Skeletal muscle tissue (tissue), 4 donors: ENCODE results near the gene EIF4G3. TPM values are rescaled to one million over a fixed set of nuclear protein-coding genes. Genes with fewer than 3 reads are reported as not detected.

Experiments used
- H3K27ac ChIP-seq: one replicate; pipeline ENCODE4 v1.7.0; 2013; ENCODE audit warnings: mild to moderate bottlenecking, low read depth, low read length, inconsistent platforms
- H3K27me3 ChIP-seq, 3 donors: one replicate each; pipeline ENCODE4 v1.7.0; 2013; ENCODE audit warnings: low read length in 3 of 3; ENCODE audit not compliant: control insufficient read depth in 3 of 3, insufficient read depth in 3 of 3
- H3K36me3 ChIP-seq, 3 donors: one replicate each; pipeline ENCODE4 v1.7.0; 2013; ENCODE audit warnings: low read length in 3 of 3; ENCODE audit not compliant: control insufficient read depth in 3 of 3, insufficient read depth in 3 of 3
- H3K4me1 ChIP-seq, 3 donors: one replicate each; pipeline ENCODE4 v1.7.0; 2013; ENCODE audit warnings: low read length in 3 of 3, mild to moderate bottlenecking in 3 of 3; ENCODE audit not compliant: control insufficient read depth in 3 of 3, insufficient read depth in 3 of 3
- H3K4me3 ChIP-seq, 3 donors: one replicate each; pipeline ENCODE4 v1.7.0; 2013; ENCODE audit warnings: low read length in 3 of 3
- H3K9ac ChIP-seq, 3 donors: one replicate each; pipeline ENCODE4 v1.7.0; 2013; ENCODE audit warnings: low read length in 3 of 3, mild to moderate bottlenecking in 3 of 3, moderate library complexity in 2 of 3, low read depth in 1 of 3
- H3K9me3 ChIP-seq, 3 donors: one replicate each; pipeline ENCODE4 v1.7.0; 2013; ENCODE audit warnings: low read length in 3 of 3; ENCODE audit not compliant: control insufficient read depth in 3 of 3
- total RNA-seq: library from RNA; depleted of rRNA; stranded (reverse); fragments of >200 nt; gene quantifications from one replicate; pipeline ENCODE4 v1.2.3, GENCODE V29; 2014
- donor health status: Osteomylitis.

The EIF4G3 gene
- total RNA-seq, 1 donor from 2014 or later = 23.5 TPM

GRCh38 chr1:20840731-20841130 lies 336.0 kb downstream of the EIF4G3 start:
- Histone ChIP-seq H3K9me3 (no peaks in the 10 kb centered on the region), H3K36me3 (peaks cover 0 to 14% (median 11%) of the 10 kb centered on the region in 3 donors), H3K4me1 (no peaks in the 10 kb centered on the region), H3K27ac (no peak overlapping the region), H3K9ac (no peak overlapping the region), H3K27me3 (no peaks in the 10 kb centered on the region), H3K4me3 (no peak overlapping the region)

GRCh38 chr1:20837554-20838192 lies 339.0 kb downstream of the EIF4G3 start:
- no peak overlapping the region for H3K27ac ChIP-seq
- no peaks in the 10 kb centered on the region for H3K4me1 ChIP-seq
- no peak overlapping the region for H3K4me3 ChIP-seq
- H3K27me3 ChIP-seq = no peaks in the 10 kb centered on the region
- H3K9me3 ChIP-seq = no peaks in the 10 kb centered on the region
- peaks cover 0 to 11% (median 8%) of the 10 kb centered on the region in 3 donors for H3K36me3 ChIP-seq
- no peak overlapping the region for H3K9ac ChIP-seq

GRCh38 chr1:20836230-20836629 lies 340.5 kb downstream of the EIF4G3 start:
- peaks cover 0 to 11% (median 8%) of the 10 kb centered on the region in 3 donors for H3K36me3 ChIP-seq
- H3K9me3 ChIP-seq = no peaks in the 10 kb centered on the region
- no peaks in the 10 kb centered on the region for H3K4me1 ChIP-seq

GRCh38 chr1:20834780-20835179 lies 341.9 kb downstream of the EIF4G3 start:
- no peak overlapping the region for H3K9ac ChIP-seq
- peaks cover 0 to 10% (median 5%) of the 10 kb centered on the region in 3 donors for H3K4me1 ChIP-seq
- no peak overlapping the region for H3K4me3 ChIP-seq
- peaks cover 0 to under 1% (median 0%) of the 10 kb centered on the region in 3 donors for H3K36me3 ChIP-seq
- H3K27me3 ChIP-seq = no peaks in the 10 kb centered on the region
- no peak overlapping the region for H3K27ac ChIP-seq
- no peaks in the 10 kb centered on the region for H3K9me3 ChIP-seq

More at GRCh38 chr1:20836230-20836629, 340.5 kb downstream of the EIF4G3 start:
- H3K4me3 ChIP-seq = no peak overlapping the region
- no peak overlapping the region for H3K27ac ChIP-seq
- no peak overlapping the region for H3K9ac ChIP-seq
- H3K27me3 ChIP-seq = no peaks in the 10 kb centered on the region

DNA sequence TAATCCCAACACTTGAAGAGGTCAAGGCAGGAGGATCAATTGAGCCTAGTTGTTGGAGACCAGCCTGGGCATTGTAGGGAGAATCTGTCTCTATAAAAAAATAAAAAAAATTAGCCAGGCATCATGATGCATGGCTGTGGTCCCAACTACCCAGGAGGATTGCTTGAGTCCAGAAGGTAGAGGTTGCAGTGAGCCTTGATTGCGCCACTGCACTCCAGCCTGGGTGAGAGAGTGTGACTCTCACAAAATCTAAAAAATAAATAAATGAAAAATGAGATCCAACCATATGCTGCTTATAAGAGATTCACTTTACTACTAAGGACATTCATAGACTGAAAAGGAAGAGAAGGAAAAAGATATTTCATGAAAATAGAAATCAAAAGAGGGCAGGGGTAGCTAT lies 342.5 kb downstream of the EIF4G3 start:
- H3K4me3 ChIP-seq = no peak overlapping the region
- peaks cover 0 to 10% (median 5%) of the 10 kb centered on the region in 3 donors for H3K4me1 ChIP-seq
- no peaks in the 10 kb centered on the region for H3K36me3 ChIP-seq
- no peaks in the 10 kb centered on the region for H3K27me3 ChIP-seq
- H3K27ac ChIP-seq = no peak overlapping the region
- H3K9me3 ChIP-seq = no peaks in the 10 kb centered on the region
- no peak overlapping the region for H3K9ac ChIP-seq

GRCh38 chr1:20830378-20830777 lies 346.3 kb downstream of the EIF4G3 start:
- no peak overlapping the region for H3K27ac ChIP-seq
- H3K4me1 ChIP-seq = peaks cover 0 to 10% (median 5%) of the 10 kb centered on the region in 3 donors
- peaks cover 0 to 12% (median 12%) of the 10 kb centered on the region in 3 donors for H3K36me3 ChIP-seq
- H3K27me3 ChIP-seq = no peaks in the 10 kb centered on the region
- no peak overlapping the region for H3K9ac ChIP-seq
- H3K4me3 ChIP-seq = no peak overlapping the region
- no peaks in the 10 kb centered on the region for H3K9me3 ChIP-seq

- peaks cover 0 to 10% (median 5%) of the 10 kb centered on the region in 3 donors for H3K4me1 ChIP-seq
- H3K27ac ChIP-seq = no peak overlapping the region
- peaks cover 0 to 12% (median 12%) of the 10 kb centered on the region in 3 donors for H3K36me3 ChIP-seq
- no peak overlapping the region for H3K4me3 ChIP-seq
- no peaks in the 10 kb centered on the region for H3K27me3 ChIP-seq
- no peaks in the 10 kb centered on the region for H3K9me3 ChIP-seq
- H3K9ac ChIP-seq = no peak overlapping the region
These were observed 346.8 kb downstream of the EIF4G3 start for GRCh38 chr1:20829946-20830345.

- Histone ChIP-seq H3K4me1 (peaks cover 0 to 10% (median 7%) of the 10 kb centered on the region in 3 donors), H3K9ac (no peak overlapping the region), H3K4me3 (no peak overlapping the region), H3K27ac (no peak overlapping the region), H3K9me3 (no peaks in the 10 kb centered on the region), H3K27me3 (no peaks in the 10 kb centered on the region), H3K36me3 (peaks cover 0 to 12% (median 12%) of the 10 kb centered on the region in 3 donors)
These were observed 347.2 kb downstream of the EIF4G3 start for GRCh38 chr1:20829531-20829930.

GRCh38 chr1:20823845-20824244 lies 352.9 kb downstream of the EIF4G3 start:
- H3K9me3 ChIP-seq = no peaks in the 10 kb centered on the region
- peaks cover 4 to 8% (median 5%) of the 10 kb centered on the region in 3 donors for H3K4me1 ChIP-seq
- H3K27me3 ChIP-seq = no peaks in the 10 kb centered on the region
- no peak overlapping the region for H3K4me3 ChIP-seq
- H3K27ac ChIP-seq = no peak overlapping the region
- no peak overlapping the region for H3K9ac ChIP-seq
- peaks cover 0 to 15% (median 10%) of the 10 kb centered on the region in 3 donors for H3K36me3 ChIP-seq

GRCh38 chr1:20821466-20821865 lies 355.2 kb downstream of the EIF4G3 start:
- no peaks in the 10 kb centered on the region for H3K9me3 ChIP-seq
- no peak overlapping the region for H3K9ac ChIP-seq
- H3K27ac ChIP-seq = no peak overlapping the region
- H3K4me3 ChIP-seq = no peak overlapping the region
- peaks cover 0 to 7% (median 6%) of the 10 kb centered on the region in 3 donors for H3K36me3 ChIP-seq
- peaks cover 4 to 8% (median 5%) of the 10 kb centered on the region in 3 donors for H3K4me1 ChIP-seq
- H3K27me3 ChIP-seq = no peaks in the 10 kb centered on the region
